ENCODE results near the gene ZNF813.
A peak's percentile ranks its signal among the peaks of the same experiment; 100 is the strongest.

DNA sequence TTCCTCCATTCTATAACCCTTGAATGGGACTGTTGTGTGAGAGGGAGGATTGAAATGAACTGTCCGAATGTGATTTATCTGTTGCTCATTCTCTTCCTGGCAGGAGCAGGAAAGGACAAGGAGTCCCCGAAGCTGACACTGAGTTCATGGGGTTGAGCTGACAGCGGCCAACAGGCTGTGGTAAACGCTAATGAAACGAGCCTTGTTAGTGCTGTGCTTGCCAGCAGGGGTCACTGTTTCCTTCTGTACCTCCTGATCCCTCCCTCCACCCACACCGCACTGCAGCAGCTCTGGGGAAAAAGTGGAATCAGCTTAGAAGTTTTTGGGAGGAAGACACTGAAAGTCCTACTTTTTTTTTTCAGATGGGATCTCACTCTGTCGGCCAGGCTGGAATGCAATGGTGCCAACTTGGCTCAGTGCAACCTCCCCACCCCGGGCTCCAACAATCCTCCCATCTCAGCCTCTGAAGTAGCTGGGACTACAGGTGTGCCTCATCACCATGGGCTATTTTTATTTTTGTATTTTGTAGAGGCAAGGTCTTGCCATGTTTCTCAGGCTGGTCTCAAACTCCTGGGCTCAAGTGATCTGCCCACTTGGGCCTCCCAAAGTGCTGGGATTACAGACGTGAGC lies 42.5 kb upstream of the ZNF813 start:
- TF ChIP-seq, protein P1, sequence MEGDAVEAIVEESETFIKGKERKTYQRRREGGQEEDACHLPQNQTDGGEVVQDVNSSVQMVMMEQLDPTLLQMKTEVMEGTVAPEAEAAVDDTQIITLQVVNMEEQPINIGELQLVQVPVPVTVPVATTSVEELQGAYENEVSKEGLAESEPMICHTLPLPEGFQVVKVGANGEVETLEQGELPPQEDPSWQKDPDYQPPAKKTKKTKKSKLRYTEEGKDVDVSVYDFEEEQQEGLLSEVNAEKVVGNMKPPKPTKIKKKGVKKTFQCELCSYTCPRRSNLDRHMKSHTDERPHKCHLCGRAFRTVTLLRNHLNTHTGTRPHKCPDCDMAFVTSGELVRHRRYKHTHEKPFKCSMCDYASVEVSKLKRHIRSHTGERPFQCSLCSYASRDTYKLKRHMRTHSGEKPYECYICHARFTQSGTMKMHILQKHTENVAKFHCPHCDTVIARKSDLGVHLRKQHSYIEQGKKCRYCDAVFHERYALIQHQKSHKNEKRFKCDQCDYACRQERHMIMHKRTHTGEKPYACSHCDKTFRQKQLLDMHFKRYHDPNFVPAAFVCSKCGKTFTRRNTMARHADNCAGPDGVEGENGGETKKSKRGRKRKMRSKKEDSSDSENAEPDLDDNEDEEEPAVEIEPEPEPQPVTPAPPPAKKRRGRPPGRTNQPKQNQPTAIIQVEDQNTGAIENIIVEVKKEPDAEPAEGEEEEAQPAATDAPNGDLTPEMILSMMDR (IDR thresholded peaks at IDR 0.05), result peak; percentile 21 to 78 (median 67)
- TF ChIP-seq POLR2A (IDR thresholded peaks at IDR 0.05), result no peak

All from testis (tissue), 2 donors.